ENCODE results near the gene BCL2L1.

The BCL2L1 gene

GRCh38 chr20:31708736-31709534 lies 13.7 kb downstream of the BCL2L1 start:
- H3K27ac ChIP-seq: no peak overlapping the region
- in situ Hi-C loops (cut with HindIII; ENCODE audit: low pct_ligation_motif_present, low sequenced_read_pairs): no loop called here

GRCh38 chr20:31707994-31708735 lies 14.5 kb downstream of the BCL2L1 start:
- Histone ChIP-seq H3K4me3 (ENCODE audit: low read depth, low read length) (no peak overlapping the region), H3K27me3 (replicated peaks) (no peaks in the 10 kb centered on the region), H3K27ac (no peak overlapping the region), H3K36me3 (replicated peaks) (peaks cover 38% of the 10 kb centered on the region)
- in situ Hi-C loops (cut with HindIII; ENCODE audit: low pct_ligation_motif_present, low sequenced_read_pairs): no loop called here
- DNase-seq: no peak
- TF ChIP-seq CTCF (IDR thresholded peaks at IDR 0.05; ENCODE audit: low read depth, low read length, missing control alignments): no peak

More at GRCh38 chr20:31708736-31709534, 13.7 kb downstream of the BCL2L1 start:
- no peak for TF ChIP-seq CTCF (IDR thresholded peaks at IDR 0.05; ENCODE audit: low read depth, low read length, missing control alignments)
- Histone ChIP-seq H3K36me3 (replicated peaks) (peaks cover 41% of the 10 kb centered on the region), H3K4me3 (ENCODE audit: low read depth, low read length) (no peak overlapping the region), H3K27me3 (replicated peaks) (no peaks in the 10 kb centered on the region)
- no peak for DNase-seq

- in situ Hi-C loops (cut with HindIII; ENCODE audit: low pct_ligation_motif_present, low sequenced_read_pairs): no loop called here
- DNase-seq: no peak
- Histone ChIP-seq H3K27me3 (replicated peaks) (no peaks in the 10 kb centered on the region), H3K4me3 (ENCODE audit: low read depth, low read length) (no peak overlapping the region), H3K27ac (no peak overlapping the region), H3K36me3 (replicated peaks) (peaks cover 40% of the 10 kb centered on the region)
- no peak for TF ChIP-seq CTCF (IDR thresholded peaks at IDR 0.05; ENCODE audit: low read depth, low read length, missing control alignments)
Observed at GRCh38 chr20:31707258-31707615, 15.4 kb downstream of the BCL2L1 start.

GRCh38 chr20:31706607-31707257 lies 15.9 kb downstream of the BCL2L1 start:
- H3K27me3 ChIP-seq (replicated peaks): no peaks in the 10 kb centered on the region
- no peak overlapping the region for H3K27ac ChIP-seq
- H3K4me3 ChIP-seq (ENCODE audit: low read depth, low read length): no peak overlapping the region
- H3K36me3 ChIP-seq (replicated peaks): peaks cover 40% of the 10 kb centered on the region
- TF ChIP-seq CTCF (IDR thresholded peaks at IDR 0.05; ENCODE audit: low read depth, low read length, missing control alignments): no peak
- in situ Hi-C loops (cut with HindIII; ENCODE audit: low pct_ligation_motif_present, low sequenced_read_pairs): no loop called here
- no peak for DNase-seq

- H3K36me3 ChIP-seq (replicated peaks): peaks cover 38% of the 10 kb centered on the region
- no peak for TF ChIP-seq CTCF (IDR thresholded peaks at IDR 0.05; ENCODE audit: low read depth, low read length, missing control alignments)
- no peak for DNase-seq
- H3K27ac ChIP-seq: no peak overlapping the region
- in situ Hi-C loops (cut with HindIII; ENCODE audit: low pct_ligation_motif_present, low sequenced_read_pairs): no loop called here
- no peaks in the 10 kb centered on the region for H3K27me3 ChIP-seq (replicated peaks)
- H3K4me3 ChIP-seq (ENCODE audit: low read depth, low read length): no peak overlapping the region
Observed at GRCh38 chr20:31705598-31706597, 16.8 kb downstream of the BCL2L1 start.

Measured in brain microvascular endothelial cell (primary cell).